Ishikawa (cell line): ENCODE measurements around the gene ILKAP.

Experiments
- EP300 ChIP-seq: IDR thresholded peaks from 2 replicates; pipeline ENCODE4 v1.6.1; 2012; ENCODE audit warnings: borderline replicate concordance
- RAD21 ChIP-seq: IDR thresholded peaks from 2 replicates; pipeline ENCODE4 v1.6.1; 2012; ENCODE audit warnings: low read depth

DNA sequence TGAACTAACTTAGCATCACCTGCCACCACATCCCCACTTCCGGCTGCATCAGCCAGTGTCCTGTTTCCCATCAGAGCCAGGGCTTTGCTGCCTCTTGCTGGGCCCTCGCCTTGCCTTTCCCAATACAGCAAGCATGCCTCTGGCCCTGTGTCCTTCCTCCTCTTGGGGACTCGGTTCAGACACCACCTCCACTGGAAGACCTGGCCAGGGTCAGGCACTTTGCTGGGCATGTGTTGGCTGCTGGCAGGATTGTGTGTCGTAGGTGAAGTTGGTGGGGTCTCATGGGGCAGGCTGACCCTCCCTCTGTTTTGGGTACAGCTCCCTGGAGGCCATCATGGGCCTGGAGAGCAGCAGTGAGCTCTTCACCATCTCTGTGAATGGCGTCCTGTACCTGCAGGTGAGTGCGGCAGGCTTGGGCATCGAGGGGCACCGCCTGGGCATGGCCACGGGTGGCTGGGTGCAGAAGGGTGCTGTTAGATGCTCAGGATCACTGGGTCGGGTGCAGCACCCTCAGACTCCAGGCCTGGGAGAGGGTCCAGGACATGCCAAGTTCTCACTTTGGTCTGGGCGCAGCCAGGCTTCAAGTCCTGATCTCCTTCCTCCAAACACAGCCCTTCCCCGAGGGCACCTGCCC is 38.1 kb downstream of the ILKAP start:
- TF ChIP-seq RAD21, result no peak
- TF ChIP-seq EP300, result no peak
